Measurements from ENCODE around the gene PLA2G4E. TPM values are rescaled to one million over a fixed set of nuclear protein-coding genes. Genes with fewer than 3 reads are reported as not detected.

PLA2G4E gene
- total RNA-seq, 3 donors from 2014 or later (not counting 1 experiment from before 2014, with no cell fraction given) = not detected

DNA sequence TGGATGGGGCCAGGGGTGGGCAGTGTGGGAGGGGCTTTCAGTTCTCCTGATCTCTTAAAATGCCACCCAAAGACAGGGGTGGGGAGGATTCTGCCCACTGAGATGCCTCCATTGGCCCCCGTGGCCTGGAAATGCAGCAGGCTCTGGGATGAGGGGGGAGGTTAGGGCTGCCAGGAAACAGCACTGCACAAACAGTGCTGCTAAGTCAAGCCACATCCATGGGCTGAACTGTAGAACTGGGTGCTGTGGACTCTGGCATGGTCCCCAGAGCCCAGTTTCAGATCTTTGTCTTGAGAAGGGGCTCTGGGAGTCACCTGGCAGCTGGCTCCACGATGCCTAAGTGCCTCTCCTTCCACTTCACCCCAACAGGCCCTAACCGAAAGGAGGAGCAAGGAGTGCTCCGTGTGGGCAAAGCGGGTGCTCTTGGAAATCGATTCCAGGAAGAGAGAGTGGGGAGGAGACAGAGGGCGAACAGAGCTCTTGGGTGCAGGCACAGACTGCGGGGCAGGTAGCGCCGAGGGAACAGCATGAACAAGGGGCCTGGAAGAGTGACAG is 7.8 kb downstream of the PLA2G4E start:
- Mint-ChIP-seq H3K4me3 (no peak overlapping the region), H3K27me3 (ENCODE audit: low read depth in 2 of 2) (peaks cover 9% of the 10 kb centered on the region in 2 donors), H3K27ac (no peak overlapping the region), H3K36me3 (no peaks in the 10 kb centered on the region), H3K4me1 (no peaks in the 10 kb centered on the region), H3K9me3 (no peaks in the 10 kb centered on the region)
- H3K36me3 ChIP-seq (ENCODE audit: control insufficient read depth, insufficient read depth, low read length) = no peaks in the 10 kb centered on the region
- no peaks in the 10 kb centered on the region for H3K9me3 ChIP-seq (ENCODE audit: control insufficient read depth, insufficient read depth, low read length)
- H3K27ac ChIP-seq (ENCODE audit: low read length) = no peak overlapping the region
- intact Hi-C loops (cut with micrococcal nuclease) = no loop called here
- no peak for DNase-seq
- H3K4me1 ChIP-seq (ENCODE audit: control insufficient read depth, insufficient read depth, low read length) = no peaks in the 10 kb centered on the region
- TF ChIP-seq, protein P1, sequence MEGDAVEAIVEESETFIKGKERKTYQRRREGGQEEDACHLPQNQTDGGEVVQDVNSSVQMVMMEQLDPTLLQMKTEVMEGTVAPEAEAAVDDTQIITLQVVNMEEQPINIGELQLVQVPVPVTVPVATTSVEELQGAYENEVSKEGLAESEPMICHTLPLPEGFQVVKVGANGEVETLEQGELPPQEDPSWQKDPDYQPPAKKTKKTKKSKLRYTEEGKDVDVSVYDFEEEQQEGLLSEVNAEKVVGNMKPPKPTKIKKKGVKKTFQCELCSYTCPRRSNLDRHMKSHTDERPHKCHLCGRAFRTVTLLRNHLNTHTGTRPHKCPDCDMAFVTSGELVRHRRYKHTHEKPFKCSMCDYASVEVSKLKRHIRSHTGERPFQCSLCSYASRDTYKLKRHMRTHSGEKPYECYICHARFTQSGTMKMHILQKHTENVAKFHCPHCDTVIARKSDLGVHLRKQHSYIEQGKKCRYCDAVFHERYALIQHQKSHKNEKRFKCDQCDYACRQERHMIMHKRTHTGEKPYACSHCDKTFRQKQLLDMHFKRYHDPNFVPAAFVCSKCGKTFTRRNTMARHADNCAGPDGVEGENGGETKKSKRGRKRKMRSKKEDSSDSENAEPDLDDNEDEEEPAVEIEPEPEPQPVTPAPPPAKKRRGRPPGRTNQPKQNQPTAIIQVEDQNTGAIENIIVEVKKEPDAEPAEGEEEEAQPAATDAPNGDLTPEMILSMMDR (IDR thresholded peaks at IDR 0.05) = no peak
- WGBS (ENCODE audit: insufficient coverage) = 89% methylated on average over 10 of the region's 10 CpGs
- H3K27me3 ChIP-seq (ENCODE audit: control insufficient read depth, insufficient read depth, low read length) = no peaks in the 10 kb centered on the region
- no peak overlapping the region for H3K4me3 ChIP-seq (ENCODE audit: low read length)
- no peak for ATAC-seq

DNA sequence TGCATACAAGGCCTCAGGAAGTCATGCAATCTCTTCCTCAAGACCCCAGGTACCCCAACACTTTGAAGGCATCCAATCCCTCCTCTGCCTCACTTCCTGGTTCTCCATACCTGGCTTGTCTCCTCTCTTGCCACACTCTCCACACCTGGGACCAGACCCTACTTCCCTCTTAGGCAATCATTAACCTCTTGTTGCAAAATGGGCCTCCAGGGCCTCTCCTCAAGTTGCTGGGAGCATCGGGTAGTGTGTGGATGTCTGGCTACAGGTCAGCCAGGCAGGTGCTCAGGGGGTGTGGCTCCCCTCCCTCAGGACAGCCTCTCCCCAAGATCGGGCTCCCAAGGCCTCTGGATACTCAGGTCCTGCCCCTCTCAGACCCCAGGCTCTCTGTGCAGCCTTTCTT is 8.6 kb downstream of the PLA2G4E start:
- no peaks in the 10 kb centered on the region for H3K9me3 ChIP-seq (ENCODE audit: control insufficient read depth, insufficient read depth, low read length)
- intact Hi-C loops (cut with micrococcal nuclease) = no loop called here
- H3K4me3 Mint-ChIP-seq = no peak overlapping the region
- ATAC-seq (no peak), DNase-seq (no peak)
- no peaks in the 10 kb centered on the region for H3K9me3 Mint-ChIP-seq
- H3K4me3 ChIP-seq (ENCODE audit: low read length) = no peak overlapping the region
- H3K27ac ChIP-seq (ENCODE audit: low read length) = no peak overlapping the region
- no peaks in the 10 kb centered on the region for H3K27me3 ChIP-seq (ENCODE audit: control insufficient read depth, insufficient read depth, low read length)
- 92% methylated on average over 2 of the region's 2 CpGs for WGBS (ENCODE audit: insufficient coverage)
- H3K36me3 ChIP-seq (ENCODE audit: control insufficient read depth, insufficient read depth, low read length) = no peaks in the 10 kb centered on the region
- H3K4me1 Mint-ChIP-seq = no peaks in the 10 kb centered on the region
- H3K27me3 Mint-ChIP-seq (ENCODE audit: low read depth in 2 of 2) = peaks cover 9 to 11% of the 10 kb centered on the region in 2 donors
- TF ChIP-seq, protein P1 (IDR thresholded peaks at IDR 0.05) = no peak
- no peaks in the 10 kb centered on the region for H3K4me1 ChIP-seq (ENCODE audit: control insufficient read depth, insufficient read depth, low read length)
- no peaks in the 10 kb centered on the region for H3K36me3 Mint-ChIP-seq
- H3K27ac Mint-ChIP-seq = no peak overlapping the region

DNA sequence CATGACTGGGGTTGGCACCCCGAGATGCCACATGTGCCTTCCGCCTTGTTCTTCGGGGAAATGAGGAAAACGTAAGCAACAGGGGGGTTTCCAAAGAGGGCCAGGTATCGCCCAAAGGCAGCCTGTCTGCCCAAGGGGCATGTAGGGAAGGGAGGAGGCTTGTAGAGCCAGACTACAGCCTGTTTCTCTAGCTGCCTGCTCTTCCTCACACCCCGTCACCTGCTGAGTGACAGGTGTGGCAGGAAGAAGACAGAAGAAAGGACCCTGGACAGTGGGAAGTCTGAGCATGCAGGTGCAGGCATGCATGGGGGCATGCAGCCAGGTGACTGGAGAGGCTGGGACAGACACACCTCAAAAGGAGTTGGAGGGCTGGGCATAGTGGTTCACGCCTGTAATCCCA is 9.8 kb downstream of the PLA2G4E start:
- no peaks in the 10 kb centered on the region for H3K27me3 ChIP-seq (ENCODE audit: control insufficient read depth, insufficient read depth, low read length)
- H3K9me3 ChIP-seq (ENCODE audit: control insufficient read depth, insufficient read depth, low read length) = no peaks in the 10 kb centered on the region
- Mint-ChIP-seq H3K27me3 (ENCODE audit: low read depth in 2 of 2) (peaks cover 9% of the 10 kb centered on the region in 2 donors), H3K4me1 (no peaks in the 10 kb centered on the region), H3K36me3 (no peaks in the 10 kb centered on the region), H3K4me3 (no peak overlapping the region), H3K9me3 (no peaks in the 10 kb centered on the region), H3K27ac (no peak overlapping the region)
- H3K4me1 ChIP-seq (ENCODE audit: control insufficient read depth, insufficient read depth, low read length) = no peaks in the 10 kb centered on the region
- no peaks in the 10 kb centered on the region for H3K36me3 ChIP-seq (ENCODE audit: control insufficient read depth, insufficient read depth, low read length)
- ATAC-seq (no peak), DNase-seq (no peak)
- no peak overlapping the region for H3K4me3 ChIP-seq (ENCODE audit: low read length)
- H3K27ac ChIP-seq (ENCODE audit: low read length) = no peak overlapping the region
- TF ChIP-seq, protein P1 (IDR thresholded peaks at IDR 0.05) = no peak
- WGBS (ENCODE audit: insufficient coverage) = 82% methylated on average over 7 of the region's 7 CpGs
- intact Hi-C loops (cut with micrococcal nuclease) = no loop called here

DNA sequence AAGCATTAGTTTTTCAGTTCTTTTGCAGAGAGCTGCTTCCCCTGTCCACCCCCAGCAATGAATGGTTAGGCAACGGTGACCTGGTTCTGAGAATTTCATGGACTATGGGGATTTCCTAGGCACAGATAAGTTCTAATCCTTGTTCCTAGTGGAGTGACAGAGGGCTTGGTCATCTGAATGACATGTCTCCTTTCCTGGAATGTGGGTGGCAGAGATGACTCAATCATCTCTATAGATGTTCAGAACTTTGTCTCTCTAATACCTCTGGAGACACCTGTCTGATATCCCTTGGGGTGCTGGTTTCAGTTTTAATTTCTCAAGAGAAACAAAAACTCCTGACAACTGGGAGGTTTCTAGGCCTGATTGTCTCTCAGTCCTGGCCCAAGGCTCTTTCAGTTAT is 10.4 kb downstream of the PLA2G4E start:
- peaks cover 9% of the 10 kb centered on the region in 2 donors for H3K27me3 Mint-ChIP-seq (ENCODE audit: low read depth in 2 of 2)
- Histone ChIP-seq H3K4me3 (ENCODE audit: low read length) (no peak overlapping the region), H3K4me1 (ENCODE audit: control insufficient read depth, insufficient read depth, low read length) (no peaks in the 10 kb centered on the region), H3K27ac (ENCODE audit: low read length) (no peak overlapping the region), H3K36me3 (ENCODE audit: control insufficient read depth, insufficient read depth, low read length) (no peaks in the 10 kb centered on the region), H3K27me3 (ENCODE audit: control insufficient read depth, insufficient read depth, low read length) (no peaks in the 10 kb centered on the region), H3K9me3 (ENCODE audit: control insufficient read depth, insufficient read depth, low read length) (no peaks in the 10 kb centered on the region)
- intact Hi-C loops (cut with micrococcal nuclease) = no loop called here
- H3K9me3 Mint-ChIP-seq = no peaks in the 10 kb centered on the region
- no peaks in the 10 kb centered on the region for H3K4me1 Mint-ChIP-seq
- 64% methylated on average over 1 of the region's 1 CpG for WGBS (ENCODE audit: insufficient coverage)
- ATAC-seq (no peak), DNase-seq (no peak)
- H3K27ac Mint-ChIP-seq = no peak overlapping the region
- H3K36me3 Mint-ChIP-seq = no peaks in the 10 kb centered on the region
- H3K4me3 Mint-ChIP-seq = no peak overlapping the region
- TF ChIP-seq, protein P1 (IDR thresholded peaks at IDR 0.05) = no peak

Measured in natural killer cell (primary cell).